ENCODE measurements around the gene EFCAB8.

Gene EFCAB8

DNA sequence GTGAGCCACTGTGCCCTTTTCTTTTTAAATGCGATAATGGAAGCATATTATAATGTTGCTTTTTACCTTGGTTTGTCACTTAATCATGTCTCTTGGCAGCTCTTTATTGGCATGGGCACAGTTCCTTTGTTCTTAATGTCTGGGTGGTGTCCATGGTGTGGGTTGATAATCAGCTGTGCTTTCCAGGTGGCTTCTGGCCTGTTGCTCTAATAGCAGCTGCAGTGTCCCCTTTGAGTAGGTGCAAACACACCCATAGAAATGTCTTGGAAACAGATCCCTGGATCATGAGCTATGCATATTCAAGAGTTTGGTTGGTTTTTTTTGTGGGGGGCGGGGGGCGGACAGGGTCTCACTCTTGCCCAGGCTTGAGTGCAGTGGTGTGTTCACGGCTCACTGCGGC is 29.9 kb downstream of the EFCAB8 start:
- no peaks in the 10 kb centered on the region for H3K79me2 ChIP-seq (ENCODE audit: insufficient read depth, low read length)
- 0 out of 2 replicates have a peak, but pooled peaks cover 5% of the 10 kb centered on the region for H3K27me3 ChIP-seq (ENCODE audit: insufficient read depth, low read length)
- no peak overlapping the region for H3K27ac ChIP-seq (ENCODE audit: low read depth, low read length, poor library complexity, severe bottlenecking)
- no peak overlapping the region for H3K4me3 ChIP-seq (ENCODE audit: low read depth, low read length, poor library complexity, severe bottlenecking)
- TF ChIP-seq EZH2 (IDR thresholded peaks at IDR 0.05; ENCODE audit: borderline replicate concordance, low read length), result no peak
- TF ChIP-seq, protein P1, sequence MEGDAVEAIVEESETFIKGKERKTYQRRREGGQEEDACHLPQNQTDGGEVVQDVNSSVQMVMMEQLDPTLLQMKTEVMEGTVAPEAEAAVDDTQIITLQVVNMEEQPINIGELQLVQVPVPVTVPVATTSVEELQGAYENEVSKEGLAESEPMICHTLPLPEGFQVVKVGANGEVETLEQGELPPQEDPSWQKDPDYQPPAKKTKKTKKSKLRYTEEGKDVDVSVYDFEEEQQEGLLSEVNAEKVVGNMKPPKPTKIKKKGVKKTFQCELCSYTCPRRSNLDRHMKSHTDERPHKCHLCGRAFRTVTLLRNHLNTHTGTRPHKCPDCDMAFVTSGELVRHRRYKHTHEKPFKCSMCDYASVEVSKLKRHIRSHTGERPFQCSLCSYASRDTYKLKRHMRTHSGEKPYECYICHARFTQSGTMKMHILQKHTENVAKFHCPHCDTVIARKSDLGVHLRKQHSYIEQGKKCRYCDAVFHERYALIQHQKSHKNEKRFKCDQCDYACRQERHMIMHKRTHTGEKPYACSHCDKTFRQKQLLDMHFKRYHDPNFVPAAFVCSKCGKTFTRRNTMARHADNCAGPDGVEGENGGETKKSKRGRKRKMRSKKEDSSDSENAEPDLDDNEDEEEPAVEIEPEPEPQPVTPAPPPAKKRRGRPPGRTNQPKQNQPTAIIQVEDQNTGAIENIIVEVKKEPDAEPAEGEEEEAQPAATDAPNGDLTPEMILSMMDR (IDR thresholded peaks at IDR 0.05; ENCODE audit: low read length), result no peak
- H3F3A ChIP-seq (ENCODE audit: insufficient read depth, low read length), result no peaks in the 10 kb centered on the region
- no peak overlapping the region for H2AFZ ChIP-seq (ENCODE audit: low read length)
- no peaks in the 10 kb centered on the region for H3K9me3 ChIP-seq (ENCODE audit: low read length)
- no peak overlapping the region for H3K4me2 ChIP-seq (ENCODE audit: low read length)
- no peaks in the 10 kb centered on the region for H3K4me1 ChIP-seq (ENCODE audit: insufficient read depth, low read length, severe bottlenecking)
- H3K9me2 ChIP-seq (ENCODE audit: low read depth, low read length), result no peaks in the 10 kb centered on the region
- H4K20me1 ChIP-seq (ENCODE audit: insufficient read depth, low read length), result no peaks in the 10 kb centered on the region
- H3K9ac ChIP-seq (ENCODE audit: low read length), result no peak overlapping the region
- H3K36me3 ChIP-seq (ENCODE audit: insufficient read depth, low read length), result no peaks in the 10 kb centered on the region

- H2AFZ ChIP-seq (ENCODE audit: low read length), result no peak overlapping the region
These were observed 30.6 kb downstream of the EFCAB8 start for GRCh38 chr20:32889281-32889680.

DNA sequence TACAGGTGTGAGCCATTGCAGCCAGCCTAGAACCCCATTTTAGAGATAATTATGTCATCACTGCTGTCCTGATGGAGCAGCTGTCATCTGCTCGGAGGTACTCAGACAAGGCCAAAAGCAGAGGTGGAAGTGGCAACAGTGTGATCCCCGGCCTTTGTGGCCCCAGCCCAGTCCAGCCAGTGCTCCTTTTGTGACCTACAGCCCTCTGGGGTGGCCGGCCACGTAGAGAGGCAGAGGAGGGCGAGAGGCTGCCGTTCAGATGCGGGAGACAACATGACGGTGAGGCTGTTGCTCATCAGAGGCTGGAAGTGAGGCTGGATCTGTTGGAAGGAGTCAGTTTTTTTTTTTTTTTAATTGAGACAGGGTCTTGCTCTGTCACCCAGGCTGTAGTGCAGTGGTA is 32.8 kb downstream of the EFCAB8 start:
- Histone ChIP-seq H4K20me1 (ENCODE audit: insufficient read depth, low read length) (no peaks in the 10 kb centered on the region), H3K4me1 (ENCODE audit: insufficient read depth, low read length, severe bottlenecking) (no peaks in the 10 kb centered on the region), H3F3A (ENCODE audit: insufficient read depth, low read length) (no peaks in the 10 kb centered on the region), H3K4me2 (ENCODE audit: low read length) (no peak overlapping the region), H2AFZ (ENCODE audit: low read length) (no peak overlapping the region), H3K36me3 (ENCODE audit: insufficient read depth, low read length) (no peaks in the 10 kb centered on the region), H3K9me3 (ENCODE audit: low read length) (no peaks in the 10 kb centered on the region), H3K27ac (ENCODE audit: low read depth, low read length, poor library complexity, severe bottlenecking) (no peak overlapping the region), H3K9ac (ENCODE audit: low read length) (no peak overlapping the region), H3K4me3 (ENCODE audit: low read depth, low read length, poor library complexity, severe bottlenecking) (no peak overlapping the region), H3K27me3 (ENCODE audit: insufficient read depth, low read length) (no peaks in the 10 kb centered on the region), H3K79me2 (ENCODE audit: insufficient read depth, low read length) (no peaks in the 10 kb centered on the region), H3K9me2 (ENCODE audit: low read depth, low read length) (no peaks in the 10 kb centered on the region)
- TF ChIP-seq, protein P1 (IDR thresholded peaks at IDR 0.05; ENCODE audit: low read length), result no peak
- TF ChIP-seq EZH2 (IDR thresholded peaks at IDR 0.05; ENCODE audit: borderline replicate concordance, low read length), result no peak

More at GRCh38 chr20:32889281-32889680, 30.6 kb downstream of the EFCAB8 start:
- no peak overlapping the region for H3K9ac ChIP-seq (ENCODE audit: low read length)
- TF ChIP-seq, protein P1 (IDR thresholded peaks at IDR 0.05; ENCODE audit: low read length), result no peak
- no peak for TF ChIP-seq EZH2 (IDR thresholded peaks at IDR 0.05; ENCODE audit: borderline replicate concordance, low read length)
- H3F3A ChIP-seq (ENCODE audit: insufficient read depth, low read length), result no peaks in the 10 kb centered on the region
- no peak overlapping the region for H3K4me2 ChIP-seq (ENCODE audit: low read length)
- no peak overlapping the region for H3K4me3 ChIP-seq (ENCODE audit: low read depth, low read length, poor library complexity, severe bottlenecking)
- H3K4me1 ChIP-seq (ENCODE audit: insufficient read depth, low read length, severe bottlenecking), result no peaks in the 10 kb centered on the region
- H3K27me3 ChIP-seq (ENCODE audit: insufficient read depth, low read length), result 0 out of 2 replicates have a peak, but pooled peaks cover 3% of the 10 kb centered on the region
- H3K79me2 ChIP-seq (ENCODE audit: insufficient read depth, low read length), result no peaks in the 10 kb centered on the region
- no peaks in the 10 kb centered on the region for H3K9me3 ChIP-seq (ENCODE audit: low read length)
- H3K9me2 ChIP-seq (ENCODE audit: low read depth, low read length), result no peaks in the 10 kb centered on the region
- no peaks in the 10 kb centered on the region for H3K36me3 ChIP-seq (ENCODE audit: insufficient read depth, low read length)
- no peaks in the 10 kb centered on the region for H4K20me1 ChIP-seq (ENCODE audit: insufficient read depth, low read length)
- H3K27ac ChIP-seq (ENCODE audit: low read depth, low read length, poor library complexity, severe bottlenecking), result no peak overlapping the region
